NT2/D1 (cell line): ENCODE data around the gene RNF111.
"Not testable (repeated sequence)": the region's sequence is repeated elsewhere in the genome, so short reads cannot be mapped to it uniquely, and the experiment has no call there.

Experiments
- SUZ12 ChIP-seq: IDR thresholded peaks from 2 replicates; pipeline ENCODE4 v1.6.1; 2011; ENCODE audit not compliant: insufficient read length, insufficient read depth; ENCODE audit errors: extremely low read depth
- YY1 ChIP-seq: IDR thresholded peaks from 2 replicates; pipeline ENCODE4 v1.6.1; 2011; ENCODE audit not compliant: insufficient read length, insufficient read depth
- ZNF274 ChIP-seq: IDR thresholded peaks from 2 replicates; pipeline ENCODE4 v1.6.1; 2011; ENCODE audit warnings: mild to moderate bottlenecking, low read depth, low read length

GRCh38 chr15:59127255-59127654 is 139.8 kb downstream of the RNF111 start:
- not testable (repeated sequence) for TF ChIP-seq SUZ12, ZNF274, YY1
